Measurements from ENCODE around the gene CFAP61.

Gene CFAP61

DNA sequence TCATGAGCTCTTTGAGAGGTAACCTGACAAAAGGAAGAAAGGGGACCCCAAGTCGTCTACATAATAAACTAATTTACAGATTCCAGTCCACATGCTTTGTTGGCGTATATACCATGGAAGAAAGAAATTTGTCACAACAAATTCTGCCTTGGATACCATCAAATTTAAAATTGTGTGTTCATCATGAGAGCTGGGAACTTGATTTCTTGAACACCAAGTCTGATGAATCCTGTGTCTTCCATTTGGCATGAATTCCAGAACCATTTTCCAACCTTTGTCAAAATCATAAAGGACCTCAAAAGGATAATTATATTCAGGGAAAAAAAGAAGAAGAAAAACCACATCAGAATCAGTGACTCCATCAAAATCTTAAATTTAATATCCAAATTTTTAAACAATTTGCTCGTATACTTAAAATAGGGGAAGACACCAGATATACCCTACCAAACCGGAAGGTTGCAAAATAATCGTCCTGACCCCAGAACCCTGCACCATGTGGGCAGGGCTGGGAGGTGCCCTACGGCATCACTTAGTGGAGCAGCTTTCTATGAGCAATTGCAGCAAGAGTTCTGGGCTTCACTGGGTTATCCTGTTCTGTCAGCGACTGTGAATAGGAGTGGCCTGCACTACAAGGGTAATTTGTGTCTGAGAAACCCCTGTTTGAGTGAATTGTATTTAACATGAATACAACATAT, 241.5 kb downstream of the CFAP61 start:
- Histone ChIP-seq H3K27me3 (ENCODE audit: insufficient read depth, poor library complexity, severe bottlenecking) (no peaks in the 10 kb centered on the region), H3K9me3 (ENCODE audit: severe bottlenecking) (no peaks in the 10 kb centered on the region), H3K4me1 (ENCODE audit: insufficient read depth, poor library complexity, severe bottlenecking) (no peaks in the 10 kb centered on the region), H3K27ac (ENCODE audit: poor library complexity, severe bottlenecking) (no peak overlapping the region), H3K4me3 (ENCODE audit: severe bottlenecking) (no peak overlapping the region), H3K36me3 (ENCODE audit: low read depth) (no peaks in the 10 kb centered on the region)
- DNase-seq (ENCODE audit: low spot score) (no peak), ATAC-seq (ENCODE audit: low read depth) (no peak)
- TF ChIP-seq, protein P1, sequence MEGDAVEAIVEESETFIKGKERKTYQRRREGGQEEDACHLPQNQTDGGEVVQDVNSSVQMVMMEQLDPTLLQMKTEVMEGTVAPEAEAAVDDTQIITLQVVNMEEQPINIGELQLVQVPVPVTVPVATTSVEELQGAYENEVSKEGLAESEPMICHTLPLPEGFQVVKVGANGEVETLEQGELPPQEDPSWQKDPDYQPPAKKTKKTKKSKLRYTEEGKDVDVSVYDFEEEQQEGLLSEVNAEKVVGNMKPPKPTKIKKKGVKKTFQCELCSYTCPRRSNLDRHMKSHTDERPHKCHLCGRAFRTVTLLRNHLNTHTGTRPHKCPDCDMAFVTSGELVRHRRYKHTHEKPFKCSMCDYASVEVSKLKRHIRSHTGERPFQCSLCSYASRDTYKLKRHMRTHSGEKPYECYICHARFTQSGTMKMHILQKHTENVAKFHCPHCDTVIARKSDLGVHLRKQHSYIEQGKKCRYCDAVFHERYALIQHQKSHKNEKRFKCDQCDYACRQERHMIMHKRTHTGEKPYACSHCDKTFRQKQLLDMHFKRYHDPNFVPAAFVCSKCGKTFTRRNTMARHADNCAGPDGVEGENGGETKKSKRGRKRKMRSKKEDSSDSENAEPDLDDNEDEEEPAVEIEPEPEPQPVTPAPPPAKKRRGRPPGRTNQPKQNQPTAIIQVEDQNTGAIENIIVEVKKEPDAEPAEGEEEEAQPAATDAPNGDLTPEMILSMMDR (IDR thresholded peaks at IDR 0.05; ENCODE audit: poor library complexity, severe bottlenecking): no peak

DNA sequence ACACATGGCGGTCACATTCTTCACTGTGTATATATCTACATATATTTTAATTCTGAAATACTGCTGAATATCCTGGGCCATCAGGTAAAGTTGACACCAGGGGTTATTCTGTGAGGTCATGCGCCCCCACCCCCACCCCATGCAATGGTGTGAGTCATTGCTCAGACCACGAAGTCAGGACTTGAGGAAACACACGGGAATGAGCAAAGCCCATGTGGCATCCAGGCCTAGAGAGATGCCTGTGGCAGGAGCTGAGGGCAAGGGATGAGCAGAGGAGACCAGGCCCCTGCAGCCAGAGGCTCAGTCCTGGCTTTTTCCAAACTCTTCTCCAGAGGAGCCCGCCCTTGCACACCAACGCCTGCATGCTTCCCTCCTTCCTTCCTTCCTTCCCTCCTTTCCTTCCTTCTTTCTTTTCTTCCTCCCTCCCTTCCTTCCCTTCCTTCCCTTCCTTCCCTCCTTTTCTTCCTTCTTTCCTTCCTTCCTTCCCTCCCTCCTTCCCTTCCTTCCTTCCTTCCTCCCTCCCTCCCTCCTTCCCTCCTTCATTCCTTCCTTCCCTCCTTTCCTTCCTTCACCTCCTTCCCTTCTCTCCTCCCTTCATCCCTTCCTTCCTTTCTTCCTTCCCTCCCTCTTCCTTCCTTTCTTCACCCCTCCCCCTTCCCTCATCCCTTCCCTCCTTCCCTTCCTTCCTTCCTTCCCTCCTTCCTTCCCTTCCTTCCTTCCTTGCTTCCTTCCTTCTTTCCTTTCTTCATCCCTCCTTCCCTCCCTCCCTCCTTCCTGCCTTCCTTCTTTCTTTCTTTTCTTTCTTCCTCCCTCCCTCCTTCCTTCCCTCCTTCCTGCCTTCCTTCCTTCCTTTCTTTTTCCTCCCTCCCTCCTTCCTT, 243.5 kb downstream of the CFAP61 start:
- no peak for DNase-seq (ENCODE audit: low spot score)
- TF ChIP-seq, protein P1 (IDR thresholded peaks at IDR 0.05; ENCODE audit: poor library complexity, severe bottlenecking): no peak
- Histone ChIP-seq H3K27ac (ENCODE audit: poor library complexity, severe bottlenecking) (no peak overlapping the region), H3K9me3 (ENCODE audit: severe bottlenecking) (no peaks in the 10 kb centered on the region), H3K27me3 (ENCODE audit: insufficient read depth, poor library complexity, severe bottlenecking) (no peaks in the 10 kb centered on the region), H3K4me3 (ENCODE audit: severe bottlenecking) (no peak overlapping the region), H3K36me3 (ENCODE audit: low read depth) (no peaks in the 10 kb centered on the region), H3K4me1 (ENCODE audit: insufficient read depth, poor library complexity, severe bottlenecking) (no peaks in the 10 kb centered on the region)
- ATAC-seq (ENCODE audit: low read depth): no peak

GRCh38 chr20:20297181-20297580, 244.8 kb downstream of the CFAP61 start:
- Histone ChIP-seq H3K27ac (ENCODE audit: poor library complexity, severe bottlenecking) (no peak overlapping the region), H3K4me1 (ENCODE audit: insufficient read depth, poor library complexity, severe bottlenecking) (no peaks in the 10 kb centered on the region), H3K36me3 (ENCODE audit: low read depth) (no peaks in the 10 kb centered on the region), H3K27me3 (ENCODE audit: insufficient read depth, poor library complexity, severe bottlenecking) (no peaks in the 10 kb centered on the region), H3K9me3 (ENCODE audit: severe bottlenecking) (no peaks in the 10 kb centered on the region), H3K4me3 (ENCODE audit: severe bottlenecking) (no peak overlapping the region)
- no peak for DNase-seq (ENCODE audit: low spot score)
- ATAC-seq (ENCODE audit: low read depth): no peak
- TF ChIP-seq, protein P1 (IDR thresholded peaks at IDR 0.05; ENCODE audit: poor library complexity, severe bottlenecking): no peak

GRCh38 chr20:20297752-20298151, 245.4 kb downstream of the CFAP61 start:
- H3K27ac ChIP-seq (ENCODE audit: poor library complexity, severe bottlenecking): no peak overlapping the region
- TF ChIP-seq, protein P1 (IDR thresholded peaks at IDR 0.05; ENCODE audit: poor library complexity, severe bottlenecking): no peak
- ATAC-seq (ENCODE audit: low read depth): no peak

More at GRCh38 chr20:20297752-20298151, 245.4 kb downstream of the CFAP61 start:
- Histone ChIP-seq H3K4me3 (ENCODE audit: severe bottlenecking) (no peak overlapping the region), H3K9me3 (ENCODE audit: severe bottlenecking) (no peaks in the 10 kb centered on the region), H3K27me3 (ENCODE audit: insufficient read depth, poor library complexity, severe bottlenecking) (no peaks in the 10 kb centered on the region), H3K36me3 (ENCODE audit: low read depth) (no peaks in the 10 kb centered on the region), H3K4me1 (ENCODE audit: insufficient read depth, poor library complexity, severe bottlenecking) (no peaks in the 10 kb centered on the region)
- no peak for DNase-seq (ENCODE audit: low spot score)
